Calu3 (cell line): ENCODE measurements around the gene CSNK1G3. TPM values are rescaled to one million over a fixed set of nuclear protein-coding genes. Genes with fewer than 3 reads are reported as not detected.

Source experiments
- BruUV-seq: library from RNA; stranded (reverse); fragments of 400-500 nt; replicated peaks from 2 replicates; lab custom pipeline; 2021; lab: Mats Ljungman, UMichigan
- CTCF ChIA-PET: fragments of 300-600 bp; sonication (Branson Sonifier 250); formaldehyde crosslinking; loops from one replicate; lab custom pipeline; 2022; ENCODE audit warnings: antibody characterized with exemption; lab: Charles Lee
- DNase-seq: peaks from one replicate; pipeline ENCODE4 v3.0.0; 2022
- H3K27ac Mint-ChIP-seq: one replicate; pipeline ENCODE4 v1.8.0; 2022; ENCODE audit warnings: mixed read lengths; ENCODE audit not compliant: unreplicated experiment
- H3K27me3 Mint-ChIP-seq: one replicate; pipeline ENCODE4 v1.8.0; 2022; ENCODE audit warnings: mixed read lengths; ENCODE audit not compliant: unreplicated experiment
- H3K36me3 Mint-ChIP-seq: one replicate; pipeline ENCODE4 v1.8.0; 2022; ENCODE audit warnings: mild to moderate bottlenecking, moderate library complexity, mixed read lengths; ENCODE audit not compliant: insufficient read depth, unreplicated experiment
- H3K4me1 Mint-ChIP-seq: one replicate; pipeline ENCODE4 v1.8.0; 2022; ENCODE audit warnings: mild to moderate bottlenecking, low read depth, mixed read lengths; ENCODE audit not compliant: unreplicated experiment
- H3K4me3 Mint-ChIP-seq: one replicate; pipeline ENCODE4 v1.8.0; 2022; ENCODE audit warnings: mild to moderate bottlenecking, low read depth, moderate library complexity, mixed read lengths; ENCODE audit not compliant: unreplicated experiment
- H3K9me3 Mint-ChIP-seq: one replicate; pipeline ENCODE4 v1.8.0; 2022; ENCODE audit warnings: low read depth, mixed read lengths; ENCODE audit not compliant: unreplicated experiment
- intact Hi-C: fragments of 100-400 bp; cut with micrococcal nuclease; formaldehyde crosslinking; loops from one replicate; pipeline ENCODE4 v1.10.0; 2022; ENCODE audit not compliant: unreplicated experiment
- total RNA-seq: library from RNA; stranded (reverse); gene quantifications from 2 replicates; pipeline ENCODE4 v1.2.3, GENCODE V29; 2022
- TF ChIP-seq, protein P1 (sequence below): fragments of 200-600 bp; IDR thresholded peaks from one replicate; pipeline ENCODE4 v1.8.0; 2022; ENCODE audit warnings: antibody characterized with exemption; ENCODE audit not compliant: unreplicated experiment

Gene CSNK1G3
- total RNA-seq, 1 experiment from 2014 or later: 57.5 TPM

DNA sequence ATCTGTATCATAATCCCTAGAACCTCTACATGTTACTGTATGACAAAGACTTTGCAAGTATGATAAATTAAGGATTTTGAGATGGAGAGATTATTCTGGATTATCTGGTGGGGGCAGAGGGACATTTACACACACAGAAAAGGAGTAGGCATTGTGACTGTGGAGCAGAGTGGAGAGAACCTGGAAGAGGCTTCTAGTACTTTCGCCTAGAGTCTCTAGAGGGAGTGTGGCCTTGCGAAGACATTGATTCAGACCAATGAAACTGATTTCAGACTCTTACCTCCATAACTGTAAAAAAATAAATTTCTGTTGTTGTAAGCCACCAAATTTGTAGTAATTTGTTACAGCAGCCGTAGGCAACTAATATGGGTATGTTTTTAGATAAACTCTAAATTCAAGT is 45.9 kb downstream of the CSNK1G3 start:
- intact Hi-C loops: no loop called here
- peaks cover 4% of the 10 kb centered on the region for H3K36me3 Mint-ChIP-seq
- no peak for DNase-seq
- H3K4me3 Mint-ChIP-seq: no peak overlapping the region
- BruUV-seq: no TSS peak
- H3K27ac Mint-ChIP-seq: peak overlapping the region; percentile 30
- no peaks in the 10 kb centered on the region for H3K9me3 Mint-ChIP-seq
- CTCF ChIA-PET: no interaction called here
- no peaks in the 10 kb centered on the region for H3K27me3 Mint-ChIP-seq
- TF ChIP-seq, protein P1, sequence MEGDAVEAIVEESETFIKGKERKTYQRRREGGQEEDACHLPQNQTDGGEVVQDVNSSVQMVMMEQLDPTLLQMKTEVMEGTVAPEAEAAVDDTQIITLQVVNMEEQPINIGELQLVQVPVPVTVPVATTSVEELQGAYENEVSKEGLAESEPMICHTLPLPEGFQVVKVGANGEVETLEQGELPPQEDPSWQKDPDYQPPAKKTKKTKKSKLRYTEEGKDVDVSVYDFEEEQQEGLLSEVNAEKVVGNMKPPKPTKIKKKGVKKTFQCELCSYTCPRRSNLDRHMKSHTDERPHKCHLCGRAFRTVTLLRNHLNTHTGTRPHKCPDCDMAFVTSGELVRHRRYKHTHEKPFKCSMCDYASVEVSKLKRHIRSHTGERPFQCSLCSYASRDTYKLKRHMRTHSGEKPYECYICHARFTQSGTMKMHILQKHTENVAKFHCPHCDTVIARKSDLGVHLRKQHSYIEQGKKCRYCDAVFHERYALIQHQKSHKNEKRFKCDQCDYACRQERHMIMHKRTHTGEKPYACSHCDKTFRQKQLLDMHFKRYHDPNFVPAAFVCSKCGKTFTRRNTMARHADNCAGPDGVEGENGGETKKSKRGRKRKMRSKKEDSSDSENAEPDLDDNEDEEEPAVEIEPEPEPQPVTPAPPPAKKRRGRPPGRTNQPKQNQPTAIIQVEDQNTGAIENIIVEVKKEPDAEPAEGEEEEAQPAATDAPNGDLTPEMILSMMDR: no peak
- no peaks in the 10 kb centered on the region for H3K4me1 Mint-ChIP-seq

DNA sequence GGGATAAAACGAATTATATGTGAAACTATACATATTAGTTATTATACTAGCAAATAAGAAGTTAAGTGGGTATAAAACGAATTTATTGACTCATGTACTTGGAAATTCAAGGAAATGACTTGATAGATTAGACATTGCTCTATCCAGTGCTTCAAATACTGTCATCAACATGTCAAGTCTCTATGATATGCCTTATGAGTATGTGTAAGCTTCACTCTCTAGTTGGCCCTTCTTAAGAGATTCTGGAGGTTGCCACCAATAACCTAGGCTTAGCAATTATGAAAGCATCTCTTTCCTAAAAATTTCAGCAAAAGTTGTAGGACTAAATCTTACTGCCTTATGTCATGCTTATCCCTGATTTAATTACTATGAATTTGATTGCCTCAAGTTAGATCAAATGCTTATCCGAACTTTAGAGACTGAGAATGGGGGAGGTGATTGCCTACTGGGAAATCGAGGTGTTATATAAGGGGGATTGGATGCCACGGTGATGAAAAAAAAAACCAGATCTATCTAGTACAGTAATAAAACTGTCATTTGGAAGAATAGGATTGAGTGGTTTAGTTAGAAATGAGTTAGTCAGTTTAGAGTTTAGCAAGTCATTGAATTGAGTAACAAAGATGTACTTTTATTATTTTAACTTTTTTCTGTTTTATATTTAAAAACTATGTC is 46.9 kb downstream of the CSNK1G3 start:
- no peaks in the 10 kb centered on the region for H3K27me3 Mint-ChIP-seq
- no TSS peak for BruUV-seq
- H3K36me3 Mint-ChIP-seq: peaks cover 4% of the 10 kb centered on the region
- no peaks in the 10 kb centered on the region for H3K9me3 Mint-ChIP-seq
- TF ChIP-seq, protein P1: no peak
- DNase-seq: no peak
- H3K4me3 Mint-ChIP-seq: no peak overlapping the region
- H3K27ac Mint-ChIP-seq: no peak overlapping the region
- no peaks in the 10 kb centered on the region for H3K4me1 Mint-ChIP-seq
- CTCF ChIA-PET: no interaction called here
- intact Hi-C loops: no loop called here

DNA sequence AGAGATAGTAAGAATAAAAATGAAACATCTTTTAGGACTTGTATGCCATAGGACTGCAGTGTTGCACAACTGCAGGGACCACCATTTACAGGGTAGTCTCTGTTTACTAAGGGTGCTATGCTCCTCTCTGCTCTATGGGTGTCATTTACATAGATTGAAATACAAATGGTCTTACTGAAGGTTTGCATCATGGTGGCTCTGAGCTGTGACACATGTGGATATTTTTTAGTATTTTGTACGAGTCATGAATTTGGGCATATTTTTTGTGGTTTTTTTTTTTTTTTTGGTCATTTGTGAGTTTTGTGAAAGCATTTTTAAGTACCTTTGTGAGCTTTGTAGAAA is 47.4 kb downstream of the CSNK1G3 start:
- peaks cover 4% of the 10 kb centered on the region for H3K36me3 Mint-ChIP-seq
- CTCF ChIA-PET: no interaction called here

DNA sequence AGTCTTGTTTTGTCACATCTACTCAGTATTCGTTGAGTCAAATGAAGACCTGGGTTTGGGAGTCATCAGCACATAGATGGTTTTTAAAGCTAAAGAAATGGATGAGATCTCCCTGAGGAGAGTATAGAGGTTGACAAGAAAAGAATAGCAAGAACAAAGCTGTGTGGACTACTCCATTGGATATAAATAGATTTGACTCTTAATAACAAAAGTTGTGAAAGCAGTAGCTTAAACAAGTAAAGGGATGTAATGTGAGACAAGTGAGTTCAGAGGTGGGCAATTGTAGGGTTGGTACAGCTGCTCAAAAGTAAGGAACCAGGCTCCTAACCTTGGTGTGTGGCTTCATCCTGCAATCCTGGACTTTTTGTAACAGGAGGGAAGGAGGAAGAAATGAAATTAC is 49.3 kb downstream of the CSNK1G3 start:
- Mint-ChIP-seq H3K4me1 (no peaks in the 10 kb centered on the region), H3K27ac (no peak overlapping the region), H3K9me3 (no peaks in the 10 kb centered on the region), H3K36me3 (peaks cover 4% of the 10 kb centered on the region), H3K27me3 (no peaks in the 10 kb centered on the region), H3K4me3 (no peak overlapping the region)
- DNase-seq: no peak
- TF ChIP-seq, protein P1: no peak
- intact Hi-C loops: no loop called here
- CTCF ChIA-PET: interaction anchor here (1.1 kb wide), 1 partner anchor 18 kb away, joined by 3 read pairs; no protein-coding TSS in a partner anchor
- no TSS peak for BruUV-seq

More for the DNA sequence above, 47.4 kb downstream of the CSNK1G3 start:
- BruUV-seq: no TSS peak
- Mint-ChIP-seq H3K4me1 (no peaks in the 10 kb centered on the region), H3K27ac (no peak overlapping the region), H3K27me3 (no peaks in the 10 kb centered on the region), H3K4me3 (no peak overlapping the region), H3K9me3 (no peaks in the 10 kb centered on the region)
- intact Hi-C loops: no loop called here
- no peak for DNase-seq
- TF ChIP-seq, protein P1: no peak
